ENCODE measurements around the gene HEG1.
"Not testable (repeated sequence)": the region's sequence is repeated elsewhere in the genome, so short reads cannot be mapped to it uniquely, and the experiment has no call there.

Gene HEG1

DNA sequence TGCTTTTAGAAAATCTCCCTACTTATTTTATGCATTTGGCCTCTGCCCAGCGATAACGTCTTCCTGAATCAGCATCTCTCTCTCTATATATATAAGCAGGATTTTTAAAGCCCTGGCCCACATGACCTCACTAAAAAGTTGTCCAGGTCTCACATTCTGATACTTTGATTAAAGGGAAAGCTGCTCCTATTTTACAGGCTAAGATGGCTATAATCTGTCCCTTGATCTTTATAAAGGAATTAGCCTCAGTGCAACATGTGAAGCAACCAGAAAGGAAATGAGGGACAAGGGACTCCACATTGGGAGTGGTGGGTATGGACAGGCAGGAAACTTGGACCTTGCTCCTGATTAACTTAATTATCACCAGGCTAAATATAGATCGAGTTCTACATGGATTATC, 95.7 kb downstream of the HEG1 start:
- Histone ChIP-seq H3K9ac (ENCODE audit: low read length) (no peak overlapping the region), H3F3A (ENCODE audit: insufficient read depth, low read length) (no peaks in the 10 kb centered on the region), H3K27me3 (replicated peaks; ENCODE audit: insufficient read depth, low read length) (no peaks in the 10 kb centered on the region), H3K9me3 (replicated peaks; ENCODE audit: insufficient read depth, low read length) (no peaks in the 10 kb centered on the region), H4K20me1 (ENCODE audit: insufficient read depth, low read length) (no peaks in the 10 kb centered on the region), H3K27ac (ENCODE audit: low read length) (no peak overlapping the region), H3K79me2 (ENCODE audit: low read length) (no peaks in the 10 kb centered on the region), H3K36me3 (replicated peaks; ENCODE audit: insufficient read depth, low read length) (no peaks in the 10 kb centered on the region), H3K9me2 (replicated peaks; ENCODE audit: insufficient read depth, low read length) (no peaks in the 10 kb centered on the region), H3K4me1 (ENCODE audit: low read length) (no peaks in the 10 kb centered on the region), H3K4me3 (ENCODE audit: low read length) (no peak overlapping the region), H2AFZ (ENCODE audit: low read length) (no peak overlapping the region), H3K4me2 (ENCODE audit: low read depth, low read length) (no peak overlapping the region)
- no peak for DNase-seq
- TF ChIP-seq, protein P1, sequence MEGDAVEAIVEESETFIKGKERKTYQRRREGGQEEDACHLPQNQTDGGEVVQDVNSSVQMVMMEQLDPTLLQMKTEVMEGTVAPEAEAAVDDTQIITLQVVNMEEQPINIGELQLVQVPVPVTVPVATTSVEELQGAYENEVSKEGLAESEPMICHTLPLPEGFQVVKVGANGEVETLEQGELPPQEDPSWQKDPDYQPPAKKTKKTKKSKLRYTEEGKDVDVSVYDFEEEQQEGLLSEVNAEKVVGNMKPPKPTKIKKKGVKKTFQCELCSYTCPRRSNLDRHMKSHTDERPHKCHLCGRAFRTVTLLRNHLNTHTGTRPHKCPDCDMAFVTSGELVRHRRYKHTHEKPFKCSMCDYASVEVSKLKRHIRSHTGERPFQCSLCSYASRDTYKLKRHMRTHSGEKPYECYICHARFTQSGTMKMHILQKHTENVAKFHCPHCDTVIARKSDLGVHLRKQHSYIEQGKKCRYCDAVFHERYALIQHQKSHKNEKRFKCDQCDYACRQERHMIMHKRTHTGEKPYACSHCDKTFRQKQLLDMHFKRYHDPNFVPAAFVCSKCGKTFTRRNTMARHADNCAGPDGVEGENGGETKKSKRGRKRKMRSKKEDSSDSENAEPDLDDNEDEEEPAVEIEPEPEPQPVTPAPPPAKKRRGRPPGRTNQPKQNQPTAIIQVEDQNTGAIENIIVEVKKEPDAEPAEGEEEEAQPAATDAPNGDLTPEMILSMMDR (IDR thresholded peaks at IDR 0.05; ENCODE audit: low read length), result no peak
- TF ChIP-seq EZH2 (optimal IDR thresholded peaks at IDR 0.05; ENCODE audit: low read depth, low read length), result no peak
- no peak for TF ChIP-seq EZH2phosphoT487 (IDR thresholded peaks at IDR 0.05; ENCODE audit: low read length)

DNA sequence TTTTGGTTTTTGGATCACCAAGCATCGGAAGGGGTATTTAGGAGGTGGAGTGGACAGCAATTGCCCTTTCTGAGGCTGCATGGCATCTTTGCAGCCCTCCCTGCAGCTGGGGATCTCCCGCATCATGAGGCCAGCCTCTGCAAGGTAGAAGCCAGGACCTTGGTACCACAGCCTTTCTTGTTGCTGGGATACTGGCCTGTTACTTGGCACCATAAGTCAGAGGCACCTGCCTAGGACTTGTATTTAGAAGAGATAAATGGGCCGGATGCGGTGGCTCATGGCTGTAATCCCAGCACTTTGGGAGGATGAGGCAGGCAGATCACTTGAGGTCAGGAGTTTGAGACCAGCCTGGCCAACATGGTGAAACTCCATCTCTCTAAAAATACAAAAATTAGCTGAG, 97.8 kb downstream of the HEG1 start:
- not testable (repeated sequence) for H3K9me2 ChIP-seq (replicated peaks; ENCODE audit: insufficient read depth, low read length); H3K27ac ChIP-seq (ENCODE audit: low read length); H3K36me3 ChIP-seq (replicated peaks; ENCODE audit: insufficient read depth, low read length); H2AFZ ChIP-seq (ENCODE audit: low read length); H3F3A ChIP-seq (ENCODE audit: insufficient read depth, low read length); DNase-seq; H3K9me3 ChIP-seq (replicated peaks; ENCODE audit: insufficient read depth, low read length); H3K9ac ChIP-seq (ENCODE audit: low read length); H3K4me2 ChIP-seq (ENCODE audit: low read depth, low read length); H4K20me1 ChIP-seq (ENCODE audit: insufficient read depth, low read length); H3K4me1 ChIP-seq (ENCODE audit: low read length); H3K79me2 ChIP-seq (ENCODE audit: low read length); H3K4me3 ChIP-seq (ENCODE audit: low read length); H3K27me3 ChIP-seq (replicated peaks; ENCODE audit: insufficient read depth, low read length)

DNA sequence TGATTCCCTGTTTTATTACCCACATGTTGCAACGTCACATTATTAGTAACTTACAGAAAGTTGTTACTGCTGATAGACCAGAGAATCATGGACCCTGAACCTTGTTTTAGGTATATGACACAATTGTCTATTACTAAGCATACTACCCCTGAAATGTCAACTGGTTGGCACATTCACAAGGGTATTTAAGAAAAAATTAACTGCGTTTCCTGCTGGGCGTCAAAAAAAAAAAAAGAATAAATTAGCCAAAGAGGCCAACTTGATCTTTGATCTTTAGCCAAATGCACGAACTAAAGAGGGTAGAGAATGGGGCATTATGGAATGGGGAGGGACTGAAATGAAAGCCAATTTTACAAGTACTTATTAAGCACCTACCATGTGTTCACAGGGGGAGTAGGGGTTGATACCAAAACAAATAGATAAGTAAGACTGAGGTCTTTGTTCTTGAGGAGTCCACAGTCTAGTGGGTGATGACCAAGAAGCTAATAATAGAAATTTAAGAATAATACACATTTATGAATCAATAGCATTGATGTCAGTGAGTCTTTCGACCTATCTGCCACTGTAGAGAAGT, 103.4 kb downstream of the HEG1 start:
- Histone ChIP-seq H3K27me3 (replicated peaks; ENCODE audit: insufficient read depth, low read length) (no peaks in the 10 kb centered on the region), H3K4me2 (ENCODE audit: low read depth, low read length) (no peak overlapping the region), H3K36me3 (replicated peaks; ENCODE audit: insufficient read depth, low read length) (no peaks in the 10 kb centered on the region), H3K9ac (ENCODE audit: low read length) (no peak overlapping the region), H3K4me1 (ENCODE audit: low read length) (no peaks in the 10 kb centered on the region), H3K27ac (ENCODE audit: low read length) (no peak overlapping the region), H3F3A (ENCODE audit: insufficient read depth, low read length) (no peaks in the 10 kb centered on the region), H3K4me3 (ENCODE audit: low read length) (no peak overlapping the region), H4K20me1 (ENCODE audit: insufficient read depth, low read length) (no peaks in the 10 kb centered on the region), H3K9me2 (replicated peaks; ENCODE audit: insufficient read depth, low read length) (no peaks in the 10 kb centered on the region), H3K79me2 (ENCODE audit: low read length) (no peaks in the 10 kb centered on the region), H3K9me3 (replicated peaks; ENCODE audit: insufficient read depth, low read length) (no peaks in the 10 kb centered on the region), H2AFZ (ENCODE audit: low read length) (no peak overlapping the region)
- no peak for TF ChIP-seq EZH2 (optimal IDR thresholded peaks at IDR 0.05; ENCODE audit: low read depth, low read length)
- TF ChIP-seq EZH2phosphoT487 (IDR thresholded peaks at IDR 0.05; ENCODE audit: low read length), result no peak
- TF ChIP-seq, protein P1 (IDR thresholded peaks at IDR 0.05; ENCODE audit: low read length), result no peak
- no peak for DNase-seq

DNA sequence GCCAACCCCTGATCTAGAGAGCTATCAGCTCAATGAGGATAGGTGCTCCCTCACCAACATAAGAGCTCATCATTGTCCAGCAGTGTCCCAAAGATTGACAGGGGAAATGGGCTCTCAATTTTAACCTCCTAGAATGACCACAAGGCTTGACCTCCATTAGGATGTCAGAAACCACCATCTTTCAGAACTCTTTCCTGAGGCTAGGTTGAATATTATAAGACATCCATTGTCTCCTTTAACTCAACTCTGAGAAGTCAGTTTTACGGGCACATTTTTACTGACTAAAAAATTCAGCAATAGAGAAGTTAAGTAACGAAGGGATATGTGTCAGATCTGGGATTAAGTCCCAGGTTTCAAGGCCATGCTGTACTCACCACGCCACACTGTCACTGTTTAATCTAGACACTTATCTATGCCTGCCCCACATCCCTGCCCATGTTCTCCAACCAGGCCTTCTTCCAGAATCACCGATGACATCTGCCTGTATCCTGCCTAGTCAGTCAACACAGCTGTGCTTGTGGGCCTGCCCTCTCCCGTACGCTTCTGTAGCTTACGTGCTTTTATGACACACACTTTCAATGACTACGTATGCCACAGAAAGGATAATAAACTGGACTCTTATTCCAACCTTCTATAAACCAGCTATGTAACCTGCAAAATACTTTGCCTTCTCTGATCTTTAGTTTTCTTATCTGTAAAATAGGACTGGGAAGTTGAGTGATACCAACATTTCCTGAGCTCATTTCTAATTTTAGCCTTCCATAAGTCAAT, 104.1 kb downstream of the HEG1 start:
- Histone ChIP-seq H3K27ac (ENCODE audit: low read length) (no peak overlapping the region), H3K9me3 (replicated peaks; ENCODE audit: insufficient read depth, low read length) (no peaks in the 10 kb centered on the region), H4K20me1 (ENCODE audit: insufficient read depth, low read length) (no peaks in the 10 kb centered on the region), H3K9me2 (replicated peaks; ENCODE audit: insufficient read depth, low read length) (no peaks in the 10 kb centered on the region), H3K4me2 (ENCODE audit: low read depth, low read length) (no peak overlapping the region), H3F3A (ENCODE audit: insufficient read depth, low read length) (no peaks in the 10 kb centered on the region), H3K27me3 (replicated peaks; ENCODE audit: insufficient read depth, low read length) (no peaks in the 10 kb centered on the region), H2AFZ (ENCODE audit: low read length) (no peak overlapping the region), H3K36me3 (replicated peaks; ENCODE audit: insufficient read depth, low read length) (no peaks in the 10 kb centered on the region), H3K4me3 (ENCODE audit: low read length) (no peak overlapping the region), H3K79me2 (ENCODE audit: low read length) (no peaks in the 10 kb centered on the region), H3K9ac (ENCODE audit: low read length) (no peak overlapping the region), H3K4me1 (ENCODE audit: low read length) (no peaks in the 10 kb centered on the region)
- TF ChIP-seq EZH2phosphoT487 (IDR thresholded peaks at IDR 0.05; ENCODE audit: low read length), result no peak
- TF ChIP-seq, protein P1 (IDR thresholded peaks at IDR 0.05; ENCODE audit: low read length), result no peak
- no peak for TF ChIP-seq EZH2 (optimal IDR thresholded peaks at IDR 0.05; ENCODE audit: low read depth, low read length)
- DNase-seq, result no peak
